GM21576 (cell line): ENCODE results near the gene EEF1A2.
"Not testable (repeated sequence)": the region's sequence is repeated elsewhere in the genome, so short reads cannot be mapped to it uniquely, and the experiment has no call there.

Source experiments
- ATAC-seq: cut with Tn5 transposase; IDR thresholded peaks from one replicate; pipeline ENCODE4 v1.9.1; 2021; ENCODE audit warnings: mild to moderate bottlenecking, moderate library complexity; ENCODE audit not compliant: unreplicated experiment

Gene EEF1A2

DNA sequence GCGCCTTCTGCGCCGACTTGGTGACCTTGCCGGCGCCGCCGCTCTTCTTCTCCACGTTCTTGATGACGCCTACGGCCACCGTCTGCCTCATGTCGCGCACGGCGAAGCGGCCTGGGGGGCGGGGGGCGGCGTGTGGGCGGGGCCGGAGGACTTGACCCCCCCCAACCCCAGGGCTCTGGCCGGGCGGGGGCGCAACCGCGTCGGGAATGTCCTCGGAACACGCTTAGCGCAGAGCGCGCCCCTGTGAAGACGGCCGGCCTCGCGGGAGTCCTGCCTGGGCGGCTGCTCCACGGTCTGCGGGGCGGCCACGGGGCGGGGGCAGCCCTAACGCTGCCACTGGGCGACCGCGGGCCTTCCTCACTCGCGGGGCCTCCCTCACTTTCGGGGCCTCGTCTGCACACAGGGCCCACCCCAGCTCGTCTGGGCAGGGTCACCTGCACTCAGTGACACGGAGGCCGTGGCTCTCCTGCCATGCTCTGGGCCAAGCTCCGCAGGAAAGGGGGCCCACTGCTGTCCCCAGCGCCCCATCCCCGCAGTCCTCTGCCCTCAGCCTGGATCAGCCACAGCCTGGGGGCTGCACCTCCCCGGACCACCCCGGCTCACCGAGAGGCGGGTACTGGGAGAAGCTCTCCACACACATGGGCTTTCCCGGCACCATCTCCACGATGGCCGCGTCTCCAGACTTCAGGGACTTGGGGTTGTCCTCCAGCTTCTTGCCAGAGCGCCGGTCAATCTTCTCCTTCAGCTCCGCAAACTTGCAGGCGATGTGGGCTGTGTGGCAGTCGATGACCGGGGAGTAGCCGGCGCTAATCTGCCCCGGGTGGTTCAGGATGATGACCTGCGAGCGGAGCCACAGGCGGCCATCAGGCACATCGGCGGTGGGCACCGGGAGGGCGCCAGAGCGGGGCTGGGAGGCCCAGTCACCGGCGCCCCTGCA lies 10.3 kb downstream of the EEF1A2 start:
- ATAC-seq = no peak

DNA sequence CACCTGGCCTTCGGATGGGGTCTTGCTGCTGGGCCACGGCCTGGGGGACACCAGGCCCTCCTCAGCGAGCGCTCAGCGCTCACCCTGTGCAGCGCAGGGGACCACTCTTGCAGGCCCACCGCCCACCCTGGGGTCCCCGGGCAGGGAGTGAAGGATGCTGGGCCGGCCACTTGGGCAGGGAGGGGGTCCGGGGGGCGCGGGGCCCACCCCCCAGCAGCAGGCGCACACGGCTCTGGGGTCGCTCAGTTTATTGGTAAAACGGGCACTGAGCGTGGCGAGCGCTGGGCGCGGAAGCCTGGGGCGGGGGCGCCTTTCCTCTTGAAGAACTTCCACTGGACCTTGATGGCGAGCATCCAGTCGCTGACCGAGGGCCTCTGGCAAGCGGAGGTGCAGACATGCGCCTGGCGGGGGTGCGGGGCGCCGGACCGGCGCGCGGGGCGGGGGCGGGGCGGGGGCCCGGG lies 11.1 kb downstream of the EEF1A2 start:
- ATAC-seq = no peak

DNA sequence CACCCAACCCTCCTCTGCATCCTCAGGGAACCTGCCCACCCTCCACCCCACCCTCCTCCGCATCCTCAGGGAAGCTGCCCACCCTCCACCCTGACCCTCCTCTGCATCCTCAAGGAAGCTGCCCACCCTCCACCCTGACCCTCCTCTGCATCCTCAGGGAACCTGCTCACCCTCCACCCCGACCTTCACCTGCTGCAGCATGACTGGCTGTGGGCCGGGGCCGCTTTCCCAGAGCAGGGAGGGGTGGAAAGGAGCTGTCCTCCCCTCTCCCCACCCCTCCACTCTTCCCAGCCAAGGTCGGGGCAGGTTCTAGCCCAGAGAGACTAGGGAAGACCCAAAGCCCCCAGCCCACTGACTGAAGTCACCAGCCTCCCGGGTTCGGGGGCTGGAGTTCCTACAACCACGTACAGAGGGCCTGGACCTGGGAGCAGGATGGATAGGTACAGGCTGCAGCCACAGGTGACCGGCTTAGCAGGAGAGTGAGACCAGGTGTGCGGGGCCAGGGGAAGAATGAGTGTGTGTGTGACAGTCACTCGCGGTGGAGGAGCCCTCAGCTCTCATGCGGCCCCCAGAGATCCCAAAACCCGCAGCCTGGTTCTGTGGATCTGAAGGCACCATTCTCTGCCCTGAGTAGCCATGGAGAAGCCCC lies 11.6 kb downstream of the EEF1A2 start:
- ATAC-seq = no peak

DNA sequence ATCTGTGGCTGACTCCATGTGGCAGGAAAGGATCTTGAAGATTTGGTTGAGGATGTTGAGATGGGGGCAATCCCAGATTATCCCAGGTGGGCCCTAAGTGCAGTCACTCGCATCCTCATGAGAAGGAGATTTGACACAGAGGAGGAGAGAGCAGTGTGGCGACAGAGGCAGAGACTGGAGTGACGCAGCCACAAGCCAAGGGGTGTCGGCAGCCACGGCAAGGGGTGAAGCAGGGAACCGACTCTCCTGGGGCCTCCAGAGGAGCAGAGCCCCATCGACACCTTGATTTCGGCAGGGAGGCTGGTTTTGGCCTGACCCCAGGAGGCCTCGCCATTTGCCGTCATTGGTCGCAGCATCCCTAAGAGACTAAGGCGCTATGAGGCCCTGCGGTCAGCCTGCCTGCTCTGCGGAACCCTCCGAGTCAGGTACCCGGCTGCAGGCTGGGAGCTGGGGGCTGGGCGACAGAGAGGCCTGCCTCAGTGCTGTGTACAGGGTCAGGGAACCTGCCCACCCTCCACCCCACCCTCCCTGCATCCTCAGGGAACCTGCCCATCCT lies 12.5 kb downstream of the EEF1A2 start:
- no peak for ATAC-seq

DNA sequence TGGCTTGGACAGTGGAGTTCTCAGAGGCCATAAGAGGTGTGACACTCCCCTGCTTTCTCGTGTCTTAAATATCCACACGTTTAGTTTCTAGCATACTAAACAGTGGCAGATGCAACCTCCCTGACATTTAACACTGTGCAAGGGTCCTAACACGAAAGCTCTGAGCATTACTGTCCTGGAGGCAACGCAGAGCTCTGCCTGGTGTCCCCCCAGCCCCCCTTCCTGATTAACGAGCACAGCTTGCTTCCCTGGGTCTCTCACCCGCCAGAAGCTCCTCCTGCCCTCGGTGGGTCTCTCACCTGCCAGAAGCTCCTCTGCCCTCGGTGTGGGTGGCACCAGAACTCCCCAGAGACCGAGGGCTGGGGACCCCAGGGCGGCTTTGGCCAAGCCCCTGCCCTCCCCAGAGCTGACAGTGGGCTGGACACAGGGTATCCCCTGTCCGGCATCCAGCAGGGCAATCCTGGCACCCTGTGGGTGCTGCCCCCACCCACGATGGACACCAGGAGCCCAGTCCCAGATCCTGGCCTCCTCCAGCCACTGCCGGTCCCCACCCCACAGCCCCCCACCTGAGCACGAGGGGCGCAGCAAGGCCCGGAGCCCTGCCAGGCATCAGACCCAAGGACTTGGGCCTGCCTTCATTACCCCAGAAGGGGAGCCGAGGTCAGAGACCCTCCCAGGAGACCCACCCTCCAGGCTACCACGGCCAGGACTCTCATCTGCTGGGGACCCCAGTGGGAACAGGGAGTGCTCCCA lies 14.1 kb downstream of the EEF1A2 start:
- no peak for ATAC-seq

DNA sequence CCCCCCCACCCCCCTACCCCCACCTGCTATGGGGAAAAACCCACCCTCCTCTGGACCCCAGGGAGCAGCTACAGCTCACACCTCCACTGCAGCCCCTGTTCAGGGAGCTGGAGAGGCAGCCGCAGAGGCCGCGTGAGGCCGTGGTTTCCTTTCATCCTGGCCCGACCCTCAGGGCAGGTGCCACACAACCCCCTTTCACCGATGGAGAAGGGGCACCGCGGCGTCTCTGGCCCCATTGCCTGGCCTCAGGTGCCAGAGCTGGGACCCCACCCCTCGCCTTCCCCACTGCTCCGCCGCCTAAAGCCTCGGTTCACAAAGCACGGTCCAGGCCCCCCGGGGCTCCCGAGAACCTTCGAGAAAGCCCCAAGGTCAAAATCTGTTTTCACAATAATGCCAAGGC lies 14.6 kb downstream of the EEF1A2 start:
- ATAC-seq = no peak

DNA sequence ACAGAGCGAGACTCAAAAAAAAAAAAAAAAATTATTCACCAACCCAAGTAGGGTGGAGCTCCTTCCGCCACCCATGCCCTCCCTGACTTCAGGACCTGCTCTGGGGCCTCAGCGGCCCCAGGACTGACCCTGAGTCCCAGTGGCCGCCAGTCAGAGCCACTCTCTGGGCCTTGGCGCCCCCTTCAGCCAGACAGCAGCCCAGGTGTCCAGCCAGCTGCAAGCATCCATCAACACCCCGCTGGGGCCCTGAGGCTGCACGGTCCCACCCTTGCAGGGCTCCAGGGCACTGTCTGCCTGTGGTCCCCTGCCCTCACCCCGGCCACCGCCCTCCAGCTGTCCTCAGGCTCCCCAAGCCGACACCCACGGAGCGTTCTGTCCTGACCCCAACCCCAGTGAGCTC lies 15.0 kb downstream of the EEF1A2 start:
- no peak for ATAC-seq

DNA sequence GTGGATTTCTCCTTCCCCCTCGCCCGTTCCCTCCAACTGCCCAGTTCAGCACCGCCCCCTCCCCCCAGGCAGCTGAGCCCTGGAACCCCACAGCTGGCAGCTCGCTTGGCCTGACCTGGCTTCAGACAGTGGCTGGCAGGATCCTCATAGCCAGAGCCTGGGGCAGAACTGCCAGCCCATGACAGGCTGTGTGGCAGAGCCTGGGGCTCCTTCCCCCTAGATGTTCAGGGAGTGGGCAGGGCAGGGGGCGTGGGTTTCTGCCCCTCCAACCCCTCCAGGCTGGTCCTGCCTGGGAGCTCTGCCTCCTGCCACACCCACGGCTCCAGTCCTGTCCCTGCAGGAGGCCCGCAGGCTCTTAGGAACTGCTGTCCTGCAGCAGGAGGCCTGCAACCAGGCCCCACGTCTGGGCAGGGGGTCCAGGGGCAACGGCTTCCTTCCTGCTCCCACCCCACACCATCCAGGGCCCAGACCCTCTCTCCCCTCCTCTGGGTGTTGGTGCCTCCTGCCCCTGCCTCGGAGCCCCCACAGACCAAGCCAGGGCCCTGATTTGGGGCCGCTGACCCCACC lies 16.8 kb downstream of the EEF1A2 start:
- ATAC-seq = no peak

DNA sequence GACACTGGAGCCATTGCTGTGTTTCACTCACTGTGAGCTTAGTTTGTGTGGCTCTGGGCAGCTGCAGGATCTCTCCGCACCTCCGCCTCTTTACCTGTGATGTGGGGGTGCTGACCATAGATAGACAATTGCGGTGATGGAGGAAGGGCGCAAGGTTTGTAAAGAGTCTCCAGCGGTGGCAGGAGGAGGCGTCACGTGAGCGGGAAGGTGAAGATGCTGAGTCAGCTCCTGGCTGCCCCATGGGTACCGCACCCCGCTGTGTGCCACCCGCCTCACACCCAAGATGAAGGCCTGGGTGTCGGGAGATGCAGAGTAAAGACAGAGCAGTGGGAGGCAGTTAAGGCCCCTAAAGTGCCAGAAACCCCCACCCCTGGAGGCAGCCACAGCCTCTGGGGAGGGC lies 17.4 kb downstream of the EEF1A2 start:
- no peak for ATAC-seq

DNA sequence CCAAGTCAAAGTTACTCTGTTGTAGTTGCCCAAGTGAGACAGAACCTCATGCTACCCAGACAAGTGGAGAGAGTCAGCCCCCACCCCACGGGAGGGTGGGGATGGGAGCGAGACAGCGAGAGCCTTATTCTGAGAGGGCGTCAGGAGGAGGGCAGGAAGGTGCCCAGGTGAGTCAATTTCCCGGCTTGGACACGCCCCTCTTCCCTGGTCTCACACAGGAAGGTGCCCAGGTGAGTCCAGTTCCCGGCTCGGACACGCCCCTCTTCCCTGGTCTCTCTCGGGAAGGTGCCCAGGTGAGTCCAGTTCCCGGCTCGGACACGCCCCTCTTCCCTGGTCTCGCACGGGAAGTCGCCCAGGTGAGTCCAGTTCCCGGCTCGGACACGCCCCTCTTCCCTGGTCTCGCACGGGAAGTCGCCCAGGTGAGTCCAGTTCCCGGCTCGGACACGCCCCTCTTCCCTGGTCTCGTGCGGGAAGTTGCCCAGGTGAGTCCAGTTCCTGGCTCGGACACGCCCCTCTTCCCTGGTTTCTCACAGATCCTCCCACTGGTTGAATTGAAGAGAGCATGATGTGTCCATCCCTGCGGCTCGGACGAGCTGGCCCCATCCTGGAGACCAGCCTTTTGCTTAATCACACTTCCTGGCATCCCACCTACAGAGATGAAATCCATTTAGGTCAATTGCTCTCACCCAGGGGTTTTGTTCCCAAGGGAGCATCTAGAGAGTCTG lies 19.0 kb downstream of the EEF1A2 start:
- ATAC-seq = not testable (repeated sequence)

DNA sequence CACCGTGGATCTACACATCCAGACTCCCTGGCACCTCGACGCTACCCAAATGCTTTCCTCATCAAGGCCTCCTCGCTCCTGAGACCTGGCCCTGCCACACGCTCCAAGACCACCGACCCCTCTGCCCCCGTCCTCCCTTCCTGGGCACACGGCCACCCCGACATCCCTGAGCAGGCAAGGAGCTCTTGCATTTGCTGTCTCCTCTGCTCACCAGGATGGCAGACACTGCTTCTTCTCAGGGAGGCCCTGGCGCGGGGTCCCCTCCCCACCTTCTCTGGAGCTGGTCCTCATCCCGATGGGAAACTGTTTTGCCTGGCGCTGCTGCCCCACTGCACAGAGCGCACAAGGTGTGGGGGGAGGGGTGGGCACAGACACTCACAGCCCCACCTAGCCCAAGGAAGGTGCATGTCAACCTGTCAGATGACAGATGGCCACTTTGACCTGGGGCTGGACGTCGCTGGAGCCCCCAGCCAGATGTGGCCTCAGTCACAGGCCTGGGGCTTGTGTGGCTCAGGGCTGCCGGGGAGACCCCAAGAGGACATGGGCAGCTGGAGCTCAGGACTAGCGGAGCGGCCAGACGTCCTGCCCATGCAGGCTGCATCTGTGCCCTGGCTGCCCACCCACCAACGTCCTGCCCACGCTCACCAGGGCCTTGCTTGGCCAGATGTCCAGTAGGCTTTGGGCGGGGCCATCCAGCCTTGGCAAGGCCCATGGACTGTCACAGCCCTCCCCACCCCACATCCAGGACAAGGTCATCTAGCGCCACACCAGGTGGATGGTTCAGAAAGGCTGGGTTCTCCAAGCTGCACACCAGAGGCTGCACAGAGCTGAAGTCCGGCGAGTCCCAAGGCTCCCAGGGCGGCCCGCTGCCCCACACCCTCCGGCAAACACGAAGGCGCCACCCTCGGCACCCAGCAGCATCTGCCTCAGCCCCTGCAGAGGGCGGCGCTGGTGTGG lies 20.3 kb downstream of the EEF1A2 start:
- ATAC-seq = no peak

DNA sequence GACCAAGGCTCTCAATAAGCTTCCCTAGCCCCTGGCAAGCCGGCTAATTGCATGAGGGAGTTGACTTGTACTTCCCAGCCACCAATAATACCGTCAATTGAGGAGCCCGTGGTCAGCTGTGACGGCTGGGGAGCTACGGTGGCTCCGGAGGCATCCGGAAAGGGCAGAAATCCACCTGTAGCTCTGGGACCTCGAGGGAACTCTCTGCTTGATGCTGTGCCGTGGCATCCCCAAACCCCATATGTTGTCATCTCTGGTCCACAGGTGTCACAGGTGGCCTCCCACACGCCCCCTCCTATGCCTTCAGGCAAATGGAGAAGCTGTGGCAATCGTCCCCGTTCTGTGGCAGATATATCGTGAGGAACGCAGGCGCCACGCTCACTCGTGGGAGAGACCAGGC lies 20.9 kb downstream of the EEF1A2 start:
- ATAC-seq = no peak

DNA sequence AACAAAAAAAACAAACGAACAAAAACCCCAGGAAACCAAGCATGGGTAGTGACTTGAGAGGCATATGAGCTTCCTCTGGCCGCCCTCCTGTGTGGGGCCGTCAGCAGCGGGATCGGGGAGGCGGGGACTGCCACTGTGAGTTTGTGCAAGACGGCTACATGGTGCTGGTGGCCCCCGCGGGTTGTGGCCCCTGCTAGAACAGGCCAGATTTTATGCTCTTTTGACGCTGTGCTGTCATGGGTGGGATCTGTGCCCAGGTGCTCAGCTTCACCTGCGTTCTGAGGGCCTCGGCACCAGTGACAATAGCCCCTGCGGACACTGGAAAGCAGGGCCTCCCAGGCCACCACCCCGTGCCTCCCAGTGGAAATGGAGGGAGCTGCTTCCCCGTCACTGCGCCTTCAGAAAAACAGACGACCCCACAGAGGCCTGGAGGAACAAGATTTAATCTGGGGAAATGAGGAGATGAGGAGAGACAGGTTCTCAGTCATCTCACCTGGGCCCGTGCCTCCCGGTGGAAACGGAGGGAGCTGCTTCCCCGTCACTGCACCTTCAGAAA lies 21.7 kb downstream of the EEF1A2 start:
- ATAC-seq = no peak

DNA sequence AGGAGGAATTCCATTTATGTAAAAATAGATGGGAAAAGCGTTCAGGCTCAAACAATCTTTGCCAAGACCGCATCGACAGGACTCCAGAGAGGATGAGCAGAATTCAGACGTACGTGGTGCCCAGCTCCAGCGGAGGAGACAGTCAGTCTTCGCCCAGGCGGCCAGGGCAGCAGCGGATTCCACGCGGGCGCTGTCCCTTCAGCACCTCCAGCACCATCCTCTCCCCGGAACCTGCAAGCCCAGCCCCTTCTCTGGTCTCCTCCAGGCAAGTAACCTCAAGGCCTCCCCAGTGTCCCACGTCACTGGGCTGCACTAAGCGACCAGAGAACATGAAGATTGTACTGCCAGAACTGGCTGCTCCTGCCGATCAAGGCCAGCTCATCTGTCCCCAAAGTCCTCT lies 23.7 kb downstream of the EEF1A2 start:
- no peak for ATAC-seq

DNA sequence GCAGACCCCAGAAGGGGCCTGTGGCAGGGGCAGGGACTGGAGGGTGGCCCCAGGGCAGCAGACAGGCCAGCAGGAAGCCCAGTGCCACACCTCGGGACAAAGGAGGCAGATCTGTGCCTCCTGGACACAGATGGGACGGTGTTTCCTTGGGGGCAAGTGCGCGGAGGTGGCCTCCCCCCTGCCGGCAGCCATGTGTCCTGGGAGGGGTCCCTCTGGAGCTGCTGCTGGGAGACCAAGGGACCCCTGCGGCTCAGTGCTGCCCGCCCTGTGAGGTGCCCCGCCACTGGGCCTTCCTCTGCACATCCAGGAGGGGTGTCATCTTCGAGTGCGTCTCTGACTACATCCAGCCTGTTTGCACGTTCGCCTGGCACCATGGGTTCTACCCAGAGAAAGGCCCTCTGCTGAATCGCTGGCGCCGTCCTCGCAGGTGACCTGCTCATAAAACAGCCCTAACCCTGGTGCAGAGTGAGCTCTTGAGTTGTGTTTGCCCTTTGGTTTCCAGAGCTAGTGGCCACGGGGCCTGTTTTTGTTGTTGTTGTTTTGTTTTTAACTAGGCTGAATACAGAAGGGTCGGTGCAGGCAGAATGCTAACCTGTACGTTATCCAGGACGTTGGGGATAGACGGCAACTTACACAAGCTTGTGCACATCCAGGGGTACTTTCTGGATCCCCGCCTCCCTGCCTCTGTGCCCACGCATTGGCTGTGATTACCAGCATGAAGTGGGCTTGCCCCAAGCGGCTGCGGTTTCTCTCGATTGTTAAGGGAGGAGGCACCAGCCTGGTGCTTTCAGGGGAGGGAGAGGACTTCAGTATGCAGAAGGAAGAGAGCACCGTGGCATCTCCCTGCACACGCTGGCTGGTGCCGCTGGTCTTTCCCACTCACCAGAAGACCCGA lies 25.1 kb downstream of the EEF1A2 start:
- ATAC-seq = no peak

DNA sequence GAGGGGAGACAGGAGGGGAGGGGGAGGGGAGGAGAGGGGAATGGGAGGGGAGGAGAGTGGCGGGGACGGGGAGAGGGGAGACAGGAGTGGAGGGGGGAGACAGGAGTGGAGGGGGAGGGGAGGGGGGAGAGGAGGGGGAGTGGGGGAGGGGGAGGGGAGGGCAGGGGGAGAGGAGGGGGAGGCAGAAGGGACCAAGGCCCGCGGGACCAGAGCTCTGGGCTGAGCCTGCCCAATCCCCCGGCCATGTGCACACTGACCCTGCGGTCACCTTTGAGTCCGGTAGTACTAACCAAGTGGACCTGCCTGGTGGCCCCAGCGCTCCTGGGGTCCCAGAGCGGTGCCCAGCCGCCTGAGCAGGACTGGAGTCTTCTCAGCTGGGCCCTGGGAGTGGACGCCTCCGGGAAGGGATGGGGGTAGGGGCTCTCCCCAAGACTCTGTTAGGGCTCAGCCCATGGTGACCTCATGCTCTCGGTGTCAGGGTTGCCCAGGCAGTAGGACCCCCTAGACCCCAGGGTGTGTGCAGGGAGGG lies 26.0 kb downstream of the EEF1A2 start:
- no peak for ATAC-seq

DNA sequence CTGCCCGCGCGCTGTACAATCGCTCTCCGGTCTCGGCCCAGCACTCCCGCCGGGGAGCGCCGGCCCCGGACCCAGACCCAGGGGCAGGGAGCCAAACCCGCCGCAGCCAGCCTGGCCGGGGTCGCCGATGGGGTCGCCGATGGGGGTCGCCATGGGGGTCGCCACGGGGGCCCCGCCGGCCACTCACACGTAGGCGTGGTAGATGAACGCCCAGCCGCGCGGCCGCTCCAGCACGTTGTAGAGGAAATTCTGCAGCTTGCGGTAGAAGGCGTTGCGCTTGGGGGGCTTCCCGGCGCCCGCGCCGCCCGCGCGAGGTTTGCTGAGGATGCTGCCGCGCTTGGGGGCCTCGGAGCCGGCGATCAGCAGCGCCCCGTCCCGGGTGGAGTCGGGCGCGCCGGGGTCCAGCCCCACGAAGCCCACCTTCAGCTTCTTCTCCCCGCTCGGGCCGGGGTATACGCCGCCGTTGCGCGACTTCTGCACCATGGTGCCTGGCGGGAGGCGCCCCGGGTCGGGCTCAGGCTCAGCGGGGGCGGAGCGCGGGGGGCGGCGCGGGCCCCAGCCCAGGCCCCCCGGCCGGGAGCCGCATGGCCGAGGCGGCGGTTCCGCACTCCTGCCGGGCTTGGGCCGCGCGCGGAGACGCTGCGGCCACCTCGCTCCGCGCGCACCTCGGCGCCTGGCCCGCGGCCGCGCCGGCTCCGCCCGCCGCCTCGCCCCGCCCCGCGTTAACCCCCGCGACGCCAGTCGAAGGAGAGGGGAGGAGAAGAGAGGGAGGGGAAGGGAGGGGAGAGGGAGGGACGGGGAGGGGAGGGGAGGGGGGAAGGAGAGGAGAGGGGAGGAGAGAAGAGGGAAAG lies 26.7 kb downstream of the EEF1A2 start, which contains the start of gene KCNQ2:
TSS of gene KCNQ2 (minus strand) at position 675 of the 851 bp plus-strand sequence. CDS start at position 483, 192 bp downstream.
- no peak for ATAC-seq
